Measurements from ENCODE around the gene CELF5.

The CELF5 gene

GRCh38 chr19:3248728-3249326 lies 24.4 kb downstream of the CELF5 start:
- DNase-seq, result no peak

GRCh38 chr19:3249408-3249807 lies 24.9 kb downstream of the CELF5 start:
- no peak for DNase-seq

GRCh38 chr19:3250675-3251074 lies 26.2 kb downstream of the CELF5 start:
- DNase-seq, result peak in 1 of 4 experiments; percentile 22

- DNase-seq, result no peak
These were observed 26.8 kb downstream of the CELF5 start for GRCh38 chr19:3251229-3251628.

GRCh38 chr19:3252650-3253049 lies 28.2 kb downstream of the CELF5 start:
- no peak for DNase-seq

- DNase-seq, result no peak
These were observed 28.8 kb downstream of the CELF5 start for GRCh38 chr19:3253270-3253669.

- no peak for DNase-seq
These were observed 30.1 kb downstream of the CELF5 start for GRCh38 chr19:3254520-3254919.

- DNase-seq, result no peak
These were observed 32.6 kb downstream of the CELF5 start for GRCh38 chr19:3257071-3257470.

GRCh38 chr19:3262362-3262761 lies 37.9 kb downstream of the CELF5 start:
- no peak for DNase-seq

GRCh38 chr19:3263866-3264265 lies 39.4 kb downstream of the CELF5 start:
- DNase-seq, result no peak

GRCh38 chr19:3265432-3265831 lies 41.0 kb downstream of the CELF5 start:
- no peak for DNase-seq

- no peak for DNase-seq
These were observed 41.7 kb downstream of the CELF5 start for GRCh38 chr19:3266092-3266693.

GRCh38 chr19:3266792-3267514 lies 42.5 kb downstream of the CELF5 start:
- DNase-seq, result no peak

GRCh38 chr19:3268326-3268725 lies 43.9 kb downstream of the CELF5 start:
- DNase-seq, result no peak

GRCh38 chr19:3268763-3269162 lies 44.3 kb downstream of the CELF5 start:
- DNase-seq, result no peak

GRCh38 chr19:3269916-3270671 lies 45.6 kb downstream of the CELF5 start:
- no peak for DNase-seq

- peak in 1 of 4 experiments; percentile 21 for DNase-seq
These were observed 46.4 kb downstream of the CELF5 start for GRCh38 chr19:3270902-3271301.

GRCh38 chr19:3272401-3272931 lies 48.0 kb downstream of the CELF5 start:
- DNase-seq, result no peak

- no peak for DNase-seq
These were observed 48.5 kb downstream of the CELF5 start for GRCh38 chr19:3272952-3273351.

GRCh38 chr19:3274245-3274941 lies 49.9 kb downstream of the CELF5 start:
- no peak for DNase-seq

- DNase-seq, result peak in 1 of 4 experiments; percentile 49
These were observed 50.6 kb downstream of the CELF5 start for GRCh38 chr19:3274942-3275582.
